Smooth muscle cell of the umbilical artery (primary cell): Measurements from ENCODE around the gene CDK1. TPM values are rescaled to one million over a fixed set of nuclear protein-coding genes. Genes with fewer than 3 reads are reported as not detected.

ENCODE experiments used
- total RNA-seq: library from RNA; depleted of rRNA; stranded (reverse); fragments of >200 nt; gene quantifications from 2 replicates; pipeline ENCODE4 v1.2.3, GENCODE V29; 2014

Gene CDK1
- total RNA-seq: 4.8 and 31.6 TPM in 2 replicates

GRCh38 chr10:60778214-60778970, at the start of gene CDK1:
Gene CDK1, plus strand, starts transcription at chr10:60778478. Its CDS starts 1,688 bp downstream, at chr10:60780166.

Other genes starting within 250 kb of the CDK1 start
- gene RHOBTB1, start 165.7 kb downstream of the CDK1 start, total RNA-seq: 17.7 and 24.3 TPM in 2 replicates